Astrocyte (in vitro differentiated cells and primary cell): Measurements from ENCODE around the gene CRYL1.

Experiments used
- EZH2 ChIP-seq: IDR thresholded peaks from 2 replicates; pipeline ENCODE4 v1.6.1; 2012; ENCODE audit warnings: mild to moderate bottlenecking, low read length, inconsistent platforms; ENCODE audit not compliant: insufficient read depth
- TF ChIP-seq, protein P1 (sequence below): IDR thresholded peaks from 2 replicates; pipeline ENCODE4 v1.5.1; 2011; ENCODE audit warnings: low read depth, mild to moderate bottlenecking, inconsistent platforms, low read length, moderate library complexity; ENCODE audit not compliant: insufficient read depth

DNA sequence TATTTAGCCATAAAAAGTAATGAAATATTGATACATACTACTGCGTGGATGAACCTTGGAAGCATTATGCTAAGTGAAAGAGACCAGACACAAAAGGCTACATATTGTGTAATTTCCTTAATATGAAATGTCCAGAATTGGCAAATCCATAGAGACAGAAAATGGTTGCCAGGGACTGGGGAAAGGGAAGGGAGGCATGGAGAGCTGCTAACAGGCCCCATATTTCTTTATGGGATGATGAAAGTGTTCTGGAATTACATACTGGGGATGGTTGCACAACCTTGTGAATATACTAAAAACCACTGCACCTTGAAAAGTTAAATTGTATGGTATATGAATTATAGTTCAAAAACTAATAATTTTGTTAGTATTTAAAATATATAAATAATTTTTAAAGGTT lies 44.9 kb upstream of the CRYL1 start:
- TF ChIP-seq, protein P1, sequence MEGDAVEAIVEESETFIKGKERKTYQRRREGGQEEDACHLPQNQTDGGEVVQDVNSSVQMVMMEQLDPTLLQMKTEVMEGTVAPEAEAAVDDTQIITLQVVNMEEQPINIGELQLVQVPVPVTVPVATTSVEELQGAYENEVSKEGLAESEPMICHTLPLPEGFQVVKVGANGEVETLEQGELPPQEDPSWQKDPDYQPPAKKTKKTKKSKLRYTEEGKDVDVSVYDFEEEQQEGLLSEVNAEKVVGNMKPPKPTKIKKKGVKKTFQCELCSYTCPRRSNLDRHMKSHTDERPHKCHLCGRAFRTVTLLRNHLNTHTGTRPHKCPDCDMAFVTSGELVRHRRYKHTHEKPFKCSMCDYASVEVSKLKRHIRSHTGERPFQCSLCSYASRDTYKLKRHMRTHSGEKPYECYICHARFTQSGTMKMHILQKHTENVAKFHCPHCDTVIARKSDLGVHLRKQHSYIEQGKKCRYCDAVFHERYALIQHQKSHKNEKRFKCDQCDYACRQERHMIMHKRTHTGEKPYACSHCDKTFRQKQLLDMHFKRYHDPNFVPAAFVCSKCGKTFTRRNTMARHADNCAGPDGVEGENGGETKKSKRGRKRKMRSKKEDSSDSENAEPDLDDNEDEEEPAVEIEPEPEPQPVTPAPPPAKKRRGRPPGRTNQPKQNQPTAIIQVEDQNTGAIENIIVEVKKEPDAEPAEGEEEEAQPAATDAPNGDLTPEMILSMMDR = no peak
- no peak for TF ChIP-seq EZH2
